ENCODE data around the gene EIF3K.

GRCh38 chr19:38577826-38578225 is 41.2 kb upstream of the EIF3K start:
- TF ChIP-seq ZXDB (tag by site-specific recombination; IDR thresholded peaks at IDR 0.05) (no peak), ZNF362 (tag by site-specific recombination; IDR thresholded peaks at IDR 0.05) (no peak), REST (tag by site-specific recombination; IDR thresholded peaks at IDR 0.05) (no peak), ZNF266 (tag by site-specific recombination; IDR thresholded peaks at IDR 0.05; ENCODE audit: low read depth) (no peak), CTCF (tag by site-specific recombination; IDR thresholded peaks at IDR 0.05) (no peak), ZNF660 (tag by site-specific recombination; IDR thresholded peaks at IDR 0.05) (no peak), ZNF114 (tag by site-specific recombination; IDR thresholded peaks at IDR 0.05) (no peak), ZBTB1 (tag by site-specific recombination; IDR thresholded peaks at IDR 0.05) (no peak), ZNF133 (tag by site-specific recombination; IDR thresholded peaks at IDR 0.05) (no peak)

Data from HEK293 (cell line).